ENCODE measurements around the gene SGIP1.

- TF ChIP-seq POLR2A (IDR thresholded peaks at IDR 0.05) (no peak), CTCF (IDR thresholded peaks at IDR 0.05) (no peak)
These were observed 862 bp upstream of the SGIP1 start for GRCh38 chr1:66532798-66533783.

All from sigmoid colon (tissue), 3 donors.